ENCODE results near the gene TMBIM4. TPM values are rescaled to one million over a fixed set of nuclear protein-coding genes. Genes with fewer than 3 reads are reported as not detected.

Gene TMBIM4
- 30.3 and 47.7 TPM in 2 replicates for total RNA-seq (ENCODE audit: low replicate concordance)

DNA sequence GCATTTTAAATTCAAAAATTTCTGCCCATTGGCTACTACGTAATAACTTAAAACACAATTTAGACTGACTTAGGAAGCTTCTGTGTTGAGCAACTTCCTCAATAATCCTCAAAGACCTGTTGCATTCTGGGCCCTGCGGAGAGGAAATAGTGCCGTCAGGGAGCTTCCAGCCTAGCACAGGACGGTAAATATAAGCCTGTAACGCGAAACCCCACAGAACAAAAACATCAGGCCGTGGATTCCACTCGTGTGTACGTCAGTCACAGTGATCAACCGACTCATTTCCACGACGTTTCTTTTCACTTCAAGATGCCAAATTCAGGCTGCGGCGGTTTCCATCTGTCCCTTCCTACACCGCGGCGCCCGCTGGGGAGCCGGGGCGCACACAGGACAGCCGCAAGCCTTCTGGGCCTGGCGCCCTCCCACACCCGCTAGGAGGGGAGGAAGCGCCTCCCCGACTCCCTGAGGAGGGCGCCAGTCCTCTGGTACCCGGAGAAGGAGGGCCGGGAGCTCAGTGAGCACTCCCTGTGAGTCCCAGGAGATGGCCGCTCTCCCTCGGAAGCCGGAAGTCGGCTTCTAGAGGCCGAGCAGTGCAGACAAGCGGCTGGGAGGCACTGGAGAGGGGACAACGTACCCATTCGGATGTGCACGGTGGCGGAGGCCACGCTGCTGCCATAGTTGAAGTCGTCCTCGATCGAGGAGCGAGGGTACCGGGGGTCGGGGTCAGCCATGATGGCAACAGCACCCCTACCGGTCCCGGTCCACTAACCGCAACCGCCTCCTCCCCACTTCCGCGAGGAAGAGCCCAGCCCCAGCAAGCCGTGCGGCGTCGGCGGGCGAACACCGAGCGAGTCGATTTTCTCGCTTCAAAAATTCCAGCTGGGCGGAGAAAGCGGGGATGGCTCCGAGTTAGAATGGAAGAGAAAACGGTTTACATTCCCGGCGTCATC lies at the start of gene TMBIM4:
TMBIM4 (minus strand) TSS at position 776 of the 950 bp plus-strand sequence; CDS start at position 731, 45 bp downstream.

DNA sequence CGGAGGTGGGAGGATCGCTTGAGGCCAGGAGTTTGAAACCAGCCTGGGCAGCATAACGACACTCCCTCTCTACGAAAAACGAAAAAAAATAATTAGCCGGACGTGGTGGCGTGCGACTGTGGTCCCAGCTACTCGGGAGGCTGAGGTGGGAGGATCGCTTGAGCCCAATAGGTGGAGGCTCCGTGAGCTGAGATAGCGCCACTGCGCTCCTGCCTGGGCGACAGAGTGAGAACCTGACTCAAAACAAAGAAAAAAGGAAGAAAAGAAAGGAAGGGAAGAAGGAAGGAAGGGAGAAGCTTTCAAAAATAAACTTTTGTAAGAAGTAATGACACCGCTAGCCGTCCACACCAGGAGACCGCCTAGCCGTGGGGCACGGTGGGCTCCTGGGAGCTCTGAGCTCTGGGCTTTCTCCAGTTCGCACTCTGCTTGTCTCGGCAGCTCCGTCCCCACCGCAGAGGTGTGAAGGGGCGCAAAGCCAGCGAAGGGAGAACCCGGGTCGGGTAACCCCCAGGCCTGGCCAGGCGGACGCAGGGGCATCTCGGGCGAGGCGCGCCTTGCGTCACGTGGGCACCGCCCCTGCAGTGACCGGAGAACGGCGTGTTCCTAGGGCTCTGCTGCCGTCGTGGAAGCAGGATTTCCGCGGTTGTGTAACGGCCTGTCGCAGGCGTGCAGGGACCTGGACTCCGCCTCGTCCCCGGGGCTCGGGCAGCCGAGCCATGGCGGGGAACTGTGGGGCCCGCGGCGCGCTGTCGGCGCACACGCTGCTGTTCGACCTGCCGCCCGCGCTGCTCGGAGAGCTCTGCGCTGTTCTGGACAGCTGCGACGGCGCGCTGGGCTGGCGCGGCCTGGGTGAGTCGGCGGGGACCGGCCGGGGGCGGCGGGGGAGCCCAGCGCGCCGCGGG lies 19.0 kb upstream of the TMBIM4 start, which contains the start of gene IRAK3:
IRAK3 (plus strand) TSS at position 631 of the 902 bp plus-strand sequence; CDS start at position 717, 86 bp downstream.

GRCh38 chr12:66130267-66131066 lies 39.3 kb downstream of the TMBIM4 start, which contains the start of gene LLPH:
LLPH (minus strand) TSS chr12:66130750; CDS start chr12:66129106, 1,644 bp downstream.

Other genes with a start within 250 kb of the TMBIM4 start
- gene LLPH, start 39.2 kb downstream of the TMBIM4 start, total RNA-seq (ENCODE audit: low replicate concordance): 2.3 and 3.7 TPM in 2 replicates
- gene IRAK3, start 19.2 kb upstream of the TMBIM4 start, total RNA-seq (ENCODE audit: low replicate concordance): 2.4 and 8.7 TPM in 2 replicates
- 2.9 TPM in 2 replicates for gene HELB, start 132.5 kb upstream of the TMBIM4 start, total RNA-seq (ENCODE audit: low replicate concordance)

Data from smooth muscle cell of the coronary artery (primary cell).